Tibial artery (tissue), 4 donors: ENCODE measurements around the gene WDR89.

Experiments used
- DNase-seq, 2 donors: peaks; one replicate each; pipeline ENCODE4 v3.0.0-alpha.2; 2019
- H3K27ac ChIP-seq, 2 donors: fragments of 200-600 bp; sonication (generic) in 1 of 2; 1 replicate in 1 of 2; 2 replicates in 1 of 2; pipeline ENCODE4 v1.5.1; 2018 to 2019; ENCODE audit warnings: mild to moderate bottlenecking in 1 of 2
- H3K27me3 ChIP-seq, 2 donors: fragments of 200-600 bp; sonication (generic) in 1 of 2; one replicate each; pipeline versions ENCODE4 v1.5.1 to v1.6.0; 2016 to 2019
- H3K36me3 ChIP-seq, 3 donors: fragments of 200-600 bp; sonication (generic) in 2 of 3; one replicate each; pipeline ENCODE4 v1.5.1; 2016 to 2019; ENCODE audit warnings: mild to moderate bottlenecking in 2 of 3
- H3K4me1 ChIP-seq, 4 donors: fragments of 200-600 bp; sonication (generic) in 2 of 4; 1 replicate in 3 of 4; 2 replicates in 1 of 4; pipeline ENCODE4 v1.5.1; 2016 to 2019
- H3K4me3 ChIP-seq, 2 donors: fragments of 200-600 bp; sonication (generic) in 1 of 2; 1 replicate in 1 of 2; 2 replicates in 1 of 2; pipeline ENCODE4 v1.5.1; 2018 to 2019; ENCODE audit warnings: mild to moderate bottlenecking in 2 of 2
- H3K9me3 ChIP-seq, 3 donors: fragments of 200-600 bp; sonication (generic) in 1 of 3; one replicate each; pipeline ENCODE4 v1.5.1; 2016 to 2019
- intact Hi-C: fragments of 100-400 bp; cut with DNase I; formaldehyde crosslinking; loops from one replicate; pipeline ENCODE4 v1.15.0; 2023; ENCODE audit warnings: low total_unique reads
- TF ChIP-seq, protein P1 (sequence below), 2 experiments: fragments of 200-600 bp in 1 of 2; fragments of 450-650 bp in 1 of 2; IDR thresholded peaks; one replicate each; pipeline ENCODE4 v1.5.1; 2017 to 2019; ENCODE audit warnings: antibody characterized with exemption in 2 of 2, mild to moderate bottlenecking in 1 of 2, moderate library complexity in 1 of 2

The WDR89 gene

DNA sequence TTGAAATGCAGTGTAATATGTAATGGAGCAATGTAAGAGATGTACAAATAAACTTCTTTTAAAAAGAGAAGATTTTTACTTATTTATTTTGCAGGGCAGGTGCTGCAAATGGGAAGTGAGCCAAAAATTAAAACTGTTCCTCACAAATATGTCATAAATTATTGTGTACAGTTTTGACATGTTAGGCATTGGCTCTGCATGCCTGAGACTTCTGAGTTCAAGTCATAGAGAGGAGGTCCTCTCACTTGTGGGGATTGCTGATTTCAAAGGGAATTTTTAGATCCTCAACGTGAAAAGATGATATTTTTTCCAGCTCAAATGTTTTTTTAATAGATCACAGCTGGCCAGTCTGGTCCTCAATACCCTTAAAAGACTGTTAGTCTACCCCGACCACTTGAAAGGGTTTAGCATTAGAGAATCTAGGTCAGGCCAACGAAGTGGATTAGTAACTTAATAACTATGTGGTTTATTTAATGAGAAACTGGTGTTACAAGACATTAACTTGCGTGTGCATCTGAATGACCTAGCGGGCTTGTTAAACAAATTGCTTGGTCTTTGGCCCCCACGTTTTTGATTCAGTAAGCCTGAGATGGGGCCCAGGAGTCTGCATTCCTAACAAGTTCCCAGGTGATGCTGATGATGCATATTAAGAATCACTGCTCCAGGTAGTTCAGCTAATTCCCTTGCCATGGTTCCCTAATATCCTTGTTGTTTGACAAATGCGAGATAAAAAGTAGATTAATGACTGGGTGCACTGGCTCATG, 30.9 kb upstream of the WDR89 start:
- TF ChIP-seq, protein P1, sequence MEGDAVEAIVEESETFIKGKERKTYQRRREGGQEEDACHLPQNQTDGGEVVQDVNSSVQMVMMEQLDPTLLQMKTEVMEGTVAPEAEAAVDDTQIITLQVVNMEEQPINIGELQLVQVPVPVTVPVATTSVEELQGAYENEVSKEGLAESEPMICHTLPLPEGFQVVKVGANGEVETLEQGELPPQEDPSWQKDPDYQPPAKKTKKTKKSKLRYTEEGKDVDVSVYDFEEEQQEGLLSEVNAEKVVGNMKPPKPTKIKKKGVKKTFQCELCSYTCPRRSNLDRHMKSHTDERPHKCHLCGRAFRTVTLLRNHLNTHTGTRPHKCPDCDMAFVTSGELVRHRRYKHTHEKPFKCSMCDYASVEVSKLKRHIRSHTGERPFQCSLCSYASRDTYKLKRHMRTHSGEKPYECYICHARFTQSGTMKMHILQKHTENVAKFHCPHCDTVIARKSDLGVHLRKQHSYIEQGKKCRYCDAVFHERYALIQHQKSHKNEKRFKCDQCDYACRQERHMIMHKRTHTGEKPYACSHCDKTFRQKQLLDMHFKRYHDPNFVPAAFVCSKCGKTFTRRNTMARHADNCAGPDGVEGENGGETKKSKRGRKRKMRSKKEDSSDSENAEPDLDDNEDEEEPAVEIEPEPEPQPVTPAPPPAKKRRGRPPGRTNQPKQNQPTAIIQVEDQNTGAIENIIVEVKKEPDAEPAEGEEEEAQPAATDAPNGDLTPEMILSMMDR (IDR thresholded peaks at IDR 0.05): no peak
- no peak overlapping the region for H3K27ac ChIP-seq
- intact Hi-C loops: no loop called here
- peaks cover 0 to 6% (median 6%) of the 10 kb centered on the region in 3 donors for H3K36me3 ChIP-seq
- no peak for DNase-seq
- H3K27me3 ChIP-seq: no peaks in the 10 kb centered on the region
- no peak overlapping the region for H3K4me3 ChIP-seq
- no peaks in the 10 kb centered on the region for H3K9me3 ChIP-seq
- no peaks in the 10 kb centered on the region for H3K4me1 ChIP-seq

DNA sequence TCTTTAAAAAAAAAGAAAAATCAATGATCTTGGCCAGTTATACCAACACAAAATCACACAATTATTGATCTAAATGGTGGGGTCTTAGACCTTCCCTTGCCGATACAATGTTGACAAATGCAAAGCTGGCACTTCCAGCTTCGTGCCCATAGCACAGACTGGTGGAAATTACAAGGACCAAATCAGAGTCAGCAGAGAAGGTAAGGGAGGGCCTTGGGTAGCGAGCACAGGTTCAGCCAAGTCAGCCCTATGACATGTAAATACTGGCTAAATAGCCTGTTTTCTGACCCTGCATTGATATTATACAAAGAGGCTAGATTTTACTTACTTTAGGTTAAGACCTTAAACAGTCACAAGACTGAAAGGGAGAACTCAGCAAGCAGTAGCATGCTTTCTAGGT, 30.3 kb upstream of the WDR89 start:
- no peak overlapping the region for H3K4me3 ChIP-seq
- no peaks in the 10 kb centered on the region for H3K4me1 ChIP-seq
- H3K9me3 ChIP-seq: no peaks in the 10 kb centered on the region
- H3K27ac ChIP-seq: no peak overlapping the region
- no peaks in the 10 kb centered on the region for H3K27me3 ChIP-seq
- no peak for DNase-seq
- intact Hi-C loops: no loop called here
- H3K36me3 ChIP-seq: peaks cover 0 to 6% (median 3%) of the 10 kb centered on the region in 3 donors
- TF ChIP-seq, protein P1 (IDR thresholded peaks at IDR 0.05): no peak

DNA sequence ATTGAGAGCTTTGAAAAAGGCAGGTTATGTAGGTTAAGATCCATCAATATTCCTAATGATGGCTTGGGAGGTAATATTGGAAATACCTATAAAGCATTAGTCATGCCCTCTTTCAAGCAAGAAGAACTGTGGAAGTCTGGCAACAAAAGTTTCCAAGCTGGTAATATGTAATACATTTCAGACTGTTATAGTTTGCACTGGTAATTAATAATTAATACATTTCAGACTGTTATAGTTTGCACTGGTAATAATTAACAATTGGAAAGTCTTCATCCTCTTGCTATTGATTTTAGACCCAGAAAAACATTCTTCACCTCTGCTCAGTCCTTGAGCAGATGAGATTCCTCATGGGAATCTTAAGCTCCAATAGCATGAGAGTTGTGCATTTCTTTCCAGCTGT, 29.0 kb upstream of the WDR89 start:
- intact Hi-C loops: no loop called here
- no peaks in the 10 kb centered on the region for H3K4me1 ChIP-seq
- no peak overlapping the region for H3K27ac ChIP-seq
- no peaks in the 10 kb centered on the region for H3K9me3 ChIP-seq
- no peaks in the 10 kb centered on the region for H3K36me3 ChIP-seq
- no peaks in the 10 kb centered on the region for H3K27me3 ChIP-seq
- DNase-seq: no peak
- H3K4me3 ChIP-seq: no peak overlapping the region
- TF ChIP-seq, protein P1 (IDR thresholded peaks at IDR 0.05): no peak

GRCh38 chr14:63666335-63666734, 24.7 kb upstream of the WDR89 start:
- no peak for DNase-seq
- H3K4me1 ChIP-seq: no peaks in the 10 kb centered on the region
- no peak overlapping the region for H3K4me3 ChIP-seq
- no peaks in the 10 kb centered on the region for H3K27me3 ChIP-seq
- H3K27ac ChIP-seq: no peak overlapping the region
- no peaks in the 10 kb centered on the region for H3K36me3 ChIP-seq
- TF ChIP-seq, protein P1 (IDR thresholded peaks at IDR 0.05): no peak
- no peaks in the 10 kb centered on the region for H3K9me3 ChIP-seq
- intact Hi-C loops: no loop called here

- TF ChIP-seq, protein P1 (IDR thresholded peaks at IDR 0.05): no peak
- no peak for DNase-seq
Observed at GRCh38 chr14:63663428-63664341, 22.0 kb upstream of the WDR89 start.

More at GRCh38 chr14:63663428-63664341, 22.0 kb upstream of the WDR89 start:
- intact Hi-C loops: no loop called here
- Histone ChIP-seq H3K27me3 (no peaks in the 10 kb centered on the region), H3K4me3 (no peak overlapping the region), H3K4me1 (no peaks in the 10 kb centered on the region), H3K27ac (no peak overlapping the region), H3K9me3 (no peaks in the 10 kb centered on the region), H3K36me3 (no peaks in the 10 kb centered on the region)
